Keratinocyte (primary cell): ENCODE results near the gene PLXDC2. TPM values are rescaled to one million over a fixed set of nuclear protein-coding genes. Genes with fewer than 3 reads are reported as not detected.

Source experiments
- DNase-seq: peaks from one replicate; pipeline ENCODE4 v3.0.0-alpha.2; 2011; ENCODE audit warnings: low read depth, missing footprints, low spot score
- FAIRE-seq: peaks from 2 replicates; lab custom pipeline; 2011; peaks lifted over from hg19 to GRCh38; lab: Jason Lieb, UNC
- H2AFZ ChIP-seq: 2 replicates; pipeline ENCODE4 v1.6.0; 2012; ENCODE audit warnings: low read length, control low read depth, inconsistent platforms; ENCODE audit not compliant: control insufficient read depth
- H3K27ac ChIP-seq: 2 replicates; pipeline ENCODE4 v1.5.1; 2011; ENCODE audit warnings: low read length; ENCODE audit not compliant: control insufficient read depth, insufficient read depth
- H3K27me3 ChIP-seq: 3 replicates; pipeline ENCODE4 v1.6.0; 2011; ENCODE audit warnings: low read length; ENCODE audit not compliant: control insufficient read depth, insufficient read depth; ENCODE audit errors: extremely low read depth
- H3K36me3 ChIP-seq, 2 experiments: 2 replicates in 1 of 2; 3 replicates in 1 of 2; pipeline ENCODE4 v1.5.1; 2011; ENCODE audit warnings: low read length in 2 of 2, mild to moderate bottlenecking in 1 of 2; ENCODE audit not compliant: control insufficient read depth in 2 of 2, insufficient read depth in 2 of 2; ENCODE audit errors: extremely low read depth in 1 of 2
- H3K4me1 ChIP-seq: 3 replicates; pipeline ENCODE4 v1.5.1; 2011; ENCODE audit warnings: low read length; ENCODE audit not compliant: control insufficient read depth, insufficient read depth; ENCODE audit errors: extremely low read depth
- H3K4me2 ChIP-seq: 3 replicates; pipeline ENCODE4 v1.6.0; 2011; ENCODE audit warnings: low read depth, low read length; ENCODE audit not compliant: control insufficient read depth, insufficient read depth; ENCODE audit errors: extremely low read depth
- H3K4me3 ChIP-seq, 3 experiments: fragments of 200-600 bp in 1 of 3; sonication (generic) in 1 of 3; 2 replicates in 2 of 3; 3 replicates in 1 of 3; pipeline ENCODE4 v1.5.1; 2011 to 2016; ENCODE audit warnings: low read length in 3 of 3, mild to moderate bottlenecking in 3 of 3, control low read depth in 2 of 3, inconsistent platforms in 1 of 3, low read depth in 1 of 3, mixed read lengths in 1 of 3, mixed run types in 1 of 3, moderate library complexity in 1 of 3; ENCODE audit not compliant: control insufficient read depth in 2 of 3, insufficient read depth in 2 of 3; ENCODE audit errors: extremely low read depth in 1 of 3
- H3K79me2 ChIP-seq: 2 replicates; pipeline ENCODE4 v1.6.0; 2012; ENCODE audit warnings: low read length; ENCODE audit not compliant: control insufficient read depth, insufficient read depth
- H3K9ac ChIP-seq: 3 replicates; pipeline ENCODE4 v1.6.0; 2011; ENCODE audit warnings: low read length; ENCODE audit not compliant: control insufficient read depth, insufficient read depth; ENCODE audit errors: extremely low read depth
- H3K9me1 ChIP-seq: 3 replicates; pipeline ENCODE4 v1.6.0; 2011; ENCODE audit warnings: low read length; ENCODE audit not compliant: control insufficient read depth, insufficient read depth; ENCODE audit errors: extremely low read depth
- H3K9me3 ChIP-seq: 2 replicates; pipeline ENCODE4 v1.5.1; 2012; ENCODE audit warnings: low read depth, low read length; ENCODE audit not compliant: control insufficient read depth
- H4K20me1 ChIP-seq: 3 replicates; pipeline ENCODE4 v1.6.0; 2011; ENCODE audit warnings: low read length; ENCODE audit not compliant: control insufficient read depth, insufficient read depth; ENCODE audit errors: extremely low read depth
- EZH2 ChIP-seq: IDR thresholded peaks from one replicate; pipeline ENCODE4 v1.6.1; 2012; ENCODE audit warnings: inconsistent platforms, mild to moderate bottlenecking, low read length, moderate library complexity
- dilution Hi-C: fragments of 300-500 bp; cut with MboI; formaldehyde crosslinking; loops from one replicate; pipeline ENCODE4 v1.7.0; 2020; ENCODE audit warnings: low sequenced_read_pairs; ENCODE audit not compliant: extremely low pct_ligation_motif_present
- polyA plus RNA-seq, 5 experiments: library from polyadenylated mRNA; depleted of rRNA in 3 of 5; stranded (reverse) in 3 of 5; stranded (forward) in 1 of 5; unstranded in 1 of 5; fragments of >200 nt; gene quantifications; 1 replicate in 1 of 5; 2 replicates in 3 of 5; 3 replicates in 1 of 5; pipeline versions ENCODE4 v1.2.1 to v1.2.3, GENCODE V29; 2011 to 2012; ENCODE audit warnings: missing spikeins in 2 of 5, low read depth in 1 of 5, low replicate concordance in 1 of 5
- TF ChIP-seq, protein P1 (sequence below), 3 experiments: IDR thresholded peaks in 1 of 3; conservative IDR thresholded peaks in 1 of 3; optimal IDR thresholded peaks in 1 of 3; 2 replicates in 2 of 3; 3 replicates in 1 of 3; pipeline versions ENCODE3 to v1.5.1; 2011; ENCODE audit warnings: low read length in 3 of 3, mild to moderate bottlenecking in 3 of 3, moderate library complexity in 2 of 3, control low read depth in 1 of 3, inconsistent platforms in 1 of 3; ENCODE audit not compliant: insufficient read depth in 2 of 3; ENCODE audit errors: extremely low read depth in 1 of 3

Gene PLXDC2
- polyA plus RNA-seq, 1 donor (not counting 4 experiments of a cell fraction or from before 2014, with no cell fraction given): 12.9 TPM

DNA sequence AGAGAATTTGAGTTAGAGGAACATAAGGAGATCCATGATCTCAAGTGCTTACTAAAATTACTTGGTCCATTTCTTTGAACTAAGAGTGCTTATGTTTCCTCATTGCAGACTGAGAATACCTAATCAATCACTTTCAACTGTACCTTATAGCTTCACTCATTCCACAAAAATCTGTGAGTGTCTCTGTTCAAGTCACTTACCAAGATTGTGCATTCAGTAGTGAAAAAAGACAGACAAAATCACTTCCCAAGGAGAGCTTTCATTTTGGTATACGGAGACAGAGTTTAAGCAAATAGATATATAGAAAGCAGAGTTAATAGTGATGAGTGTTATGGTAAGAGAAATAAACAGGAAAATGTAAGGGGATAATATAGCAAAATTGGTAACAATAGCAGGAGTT, 364.5 kb downstream of the PLXDC2 start:
- Histone ChIP-seq H3K4me3 (no peak overlapping the region), H3K36me3 (no peaks in the 10 kb centered on the region), H3K4me1 (no peaks in the 10 kb centered on the region), H4K20me1 (no peaks in the 10 kb centered on the region), H3K9ac (no peak overlapping the region), H3K27ac (no peak overlapping the region), H3K9me3 (no peaks in the 10 kb centered on the region), H2AFZ (no peak overlapping the region), H3K9me1 (no peaks in the 10 kb centered on the region), H3K27me3 (no peaks in the 10 kb centered on the region), H3K4me2 (no peak overlapping the region), H3K79me2 (no peaks in the 10 kb centered on the region)
- no peak for TF ChIP-seq EZH2
- TF ChIP-seq, protein P1, sequence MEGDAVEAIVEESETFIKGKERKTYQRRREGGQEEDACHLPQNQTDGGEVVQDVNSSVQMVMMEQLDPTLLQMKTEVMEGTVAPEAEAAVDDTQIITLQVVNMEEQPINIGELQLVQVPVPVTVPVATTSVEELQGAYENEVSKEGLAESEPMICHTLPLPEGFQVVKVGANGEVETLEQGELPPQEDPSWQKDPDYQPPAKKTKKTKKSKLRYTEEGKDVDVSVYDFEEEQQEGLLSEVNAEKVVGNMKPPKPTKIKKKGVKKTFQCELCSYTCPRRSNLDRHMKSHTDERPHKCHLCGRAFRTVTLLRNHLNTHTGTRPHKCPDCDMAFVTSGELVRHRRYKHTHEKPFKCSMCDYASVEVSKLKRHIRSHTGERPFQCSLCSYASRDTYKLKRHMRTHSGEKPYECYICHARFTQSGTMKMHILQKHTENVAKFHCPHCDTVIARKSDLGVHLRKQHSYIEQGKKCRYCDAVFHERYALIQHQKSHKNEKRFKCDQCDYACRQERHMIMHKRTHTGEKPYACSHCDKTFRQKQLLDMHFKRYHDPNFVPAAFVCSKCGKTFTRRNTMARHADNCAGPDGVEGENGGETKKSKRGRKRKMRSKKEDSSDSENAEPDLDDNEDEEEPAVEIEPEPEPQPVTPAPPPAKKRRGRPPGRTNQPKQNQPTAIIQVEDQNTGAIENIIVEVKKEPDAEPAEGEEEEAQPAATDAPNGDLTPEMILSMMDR (optimal IDR thresholded peaks at IDR 0.05 in 1 of 3, IDR thresholded peaks at IDR 0.05 in 1 of 3, conservative IDR thresholded peaks at IDR 0.05 in 1 of 3; ENCODE audit: extremely low read depth in 1 of 3, insufficient read depth in 2 of 3, low read length in 3 of 3): no peak
- DNase-seq (no peak), FAIRE-seq (no peak)
- dilution Hi-C loops: no loop called here

DNA sequence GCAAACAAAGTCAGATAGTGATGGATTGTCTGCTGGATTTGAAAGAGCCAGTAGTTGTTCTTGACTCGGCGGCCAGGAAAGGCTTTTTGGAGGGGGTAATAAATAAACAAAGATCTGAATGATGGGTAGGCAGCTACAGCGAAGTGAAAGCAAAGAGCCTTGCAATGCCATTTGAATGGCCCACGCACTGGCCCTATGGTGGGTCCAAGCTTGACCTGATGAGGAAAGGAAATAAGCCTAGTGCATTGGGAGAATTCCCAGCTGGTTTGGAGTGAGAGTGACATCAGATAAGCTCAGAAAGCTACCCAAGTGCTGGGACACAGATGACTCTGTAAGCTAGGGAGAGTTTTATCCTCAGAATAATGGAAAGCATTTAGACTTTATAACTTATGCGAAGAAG, 365.2 kb downstream of the PLXDC2 start:
- Histone ChIP-seq H3K4me1 (no peaks in the 10 kb centered on the region), H3K9me1 (no peaks in the 10 kb centered on the region), H3K4me2 (no peak overlapping the region), H3K4me3 (no peak overlapping the region), H3K79me2 (no peaks in the 10 kb centered on the region), H2AFZ (no peak overlapping the region), H3K9me3 (no peaks in the 10 kb centered on the region), H3K27ac (no peak overlapping the region), H3K36me3 (no peaks in the 10 kb centered on the region), H4K20me1 (no peaks in the 10 kb centered on the region), H3K27me3 (no peaks in the 10 kb centered on the region), H3K9ac (no peak overlapping the region)
- FAIRE-seq (no peak), DNase-seq (no peak)
- TF ChIP-seq EZH2: no peak
- TF ChIP-seq, protein P1 (optimal IDR thresholded peaks at IDR 0.05 in 1 of 3, IDR thresholded peaks at IDR 0.05 in 1 of 3, conservative IDR thresholded peaks at IDR 0.05 in 1 of 3; ENCODE audit: extremely low read depth in 1 of 3, insufficient read depth in 2 of 3, low read length in 3 of 3): no peak
- dilution Hi-C loops: no loop called here
